HK-2 (cell line): Measurements from ENCODE around the gene PAFAH2.
A peak's percentile ranks its signal among the peaks of the same experiment; 100 is the strongest.
"Not testable (repeated sequence)": the region's sequence is repeated elsewhere in the genome, so short reads cannot be mapped to it uniquely, and the experiment has no call there.

ENCODE experiments used
- DNase-seq: peaks from one replicate; pipeline ENCODE4 v3.0.0-alpha.2; 2018; ENCODE audit not compliant: unreplicated experiment

PAFAH2 gene

GRCh38 chr1:26012864-26013263 lies 15.0 kb upstream of the PAFAH2 start:
- no peak for DNase-seq

DNA sequence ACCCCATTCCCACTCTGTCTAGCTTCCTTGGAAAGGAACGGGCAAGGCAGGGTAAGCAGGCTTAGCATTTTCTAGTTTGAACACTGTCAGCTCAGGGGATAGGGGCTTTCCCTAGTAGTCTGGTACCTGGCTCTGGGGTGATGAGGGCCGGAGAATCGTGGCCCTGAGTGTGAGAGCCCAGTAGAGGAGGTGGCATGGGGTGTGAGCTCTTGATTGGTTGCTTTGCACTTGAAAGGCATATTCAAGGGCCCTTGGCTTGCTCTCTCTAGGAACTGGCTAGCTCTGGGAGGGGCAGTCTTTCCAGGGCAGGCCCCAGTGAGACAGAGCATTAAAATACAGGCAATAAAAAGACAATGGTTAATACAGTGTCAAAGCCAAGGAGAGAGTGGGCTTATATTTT lies 13.0 kb upstream of the PAFAH2 start:
- DNase-seq, result no peak

- DNase-seq, result no peak
These were observed 12.1 kb upstream of the PAFAH2 start for GRCh38 chr1:26009796-26010447.

GRCh38 chr1:26006710-26007109 lies 8.8 kb upstream of the PAFAH2 start:
- DNase-seq, result no peak

- no peak for DNase-seq
These were observed 7.7 kb upstream of the PAFAH2 start for GRCh38 chr1:26005434-26006105.

GRCh38 chr1:26003756-26004155 lies 5.9 kb upstream of the PAFAH2 start:
- no peak for DNase-seq

GRCh38 chr1:26003262-26003661 lies 5.4 kb upstream of the PAFAH2 start:
- DNase-seq, result no peak

- no peak for DNase-seq
These were observed 1.4 kb upstream of the PAFAH2 start for GRCh38 chr1:25999041-25999800.

- DNase-seq, result no peak
These were observed 666 bp downstream of the PAFAH2 start for GRCh38 chr1:25996966-25997827.

DNA sequence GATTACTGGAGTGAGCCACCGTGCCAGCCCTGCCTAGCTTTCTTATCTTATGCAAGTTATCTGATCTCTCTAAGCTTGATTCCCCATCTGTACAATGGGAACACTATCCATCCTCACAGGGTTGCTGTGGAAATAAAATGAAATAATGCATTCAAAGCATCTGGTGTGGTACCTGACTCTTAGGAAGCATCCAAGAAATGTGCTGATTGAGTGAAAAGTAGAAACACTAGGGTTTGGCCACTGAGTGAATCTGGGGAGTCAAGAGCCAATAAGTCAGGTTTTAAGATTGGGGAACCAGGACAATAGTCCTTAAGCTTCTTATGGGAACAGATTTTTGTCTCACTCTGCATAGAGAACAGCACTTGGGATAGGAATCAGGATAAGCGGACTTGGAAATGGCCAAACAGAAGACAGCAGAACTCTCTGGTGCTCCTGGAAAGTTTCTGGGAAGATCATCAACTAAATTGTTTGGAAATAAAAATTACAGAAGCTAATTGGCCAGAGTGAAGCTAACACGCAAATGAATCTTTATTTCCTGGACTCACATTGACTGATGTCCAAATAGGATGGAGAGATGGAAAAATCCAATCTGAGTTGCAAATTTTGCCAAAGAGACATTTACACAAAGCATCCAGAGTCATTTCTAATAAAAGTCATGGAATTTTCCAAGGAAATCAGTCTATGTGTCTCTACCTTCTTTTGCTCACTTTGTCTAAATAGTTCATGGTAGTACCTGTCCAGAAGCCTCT lies 3.3 kb downstream of the PAFAH2 start:
- no peak for DNase-seq

DNA sequence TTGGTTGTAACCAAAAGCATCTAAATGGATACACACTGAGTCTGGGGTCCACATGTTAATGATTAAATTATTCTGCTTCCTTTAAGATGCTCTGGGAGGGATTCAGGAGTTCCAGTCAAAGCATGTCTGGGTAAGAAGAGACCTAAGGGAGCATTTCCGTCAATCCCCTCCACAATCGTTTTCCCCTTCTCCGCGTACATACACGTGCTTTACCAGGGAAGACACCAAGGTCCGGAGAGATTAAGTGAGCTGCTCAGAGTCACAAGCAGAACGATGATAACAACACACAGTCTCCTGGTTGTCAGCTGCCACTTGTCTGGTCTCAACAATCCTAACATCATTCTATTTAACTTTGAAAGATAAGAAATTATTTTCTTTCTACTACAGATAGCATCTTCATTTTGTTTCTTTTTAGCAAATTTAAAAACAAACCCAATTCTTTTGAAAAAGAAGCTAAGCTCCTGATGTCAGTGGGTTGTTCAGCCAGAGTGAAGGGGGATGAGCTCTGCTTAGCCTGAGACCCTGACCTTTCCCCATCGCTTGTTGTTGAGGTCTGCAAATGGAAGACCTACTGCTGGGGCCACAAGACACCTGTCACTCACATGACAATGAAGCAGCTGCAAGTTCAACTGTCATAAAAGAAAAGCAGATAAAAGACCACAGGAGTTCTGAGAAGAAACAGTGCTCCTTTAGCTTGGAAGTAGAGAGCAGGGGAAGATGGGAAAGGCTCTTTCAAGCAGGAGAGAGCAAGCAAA lies 4.5 kb downstream of the PAFAH2 start:
- DNase-seq, result no peak

GRCh38 chr1:25992689-25993171 lies 5.1 kb downstream of the PAFAH2 start:
- no peak for DNase-seq

GRCh38 chr1:25991937-25992688 lies 5.8 kb downstream of the PAFAH2 start:
- DNase-seq, result no peak

DNA sequence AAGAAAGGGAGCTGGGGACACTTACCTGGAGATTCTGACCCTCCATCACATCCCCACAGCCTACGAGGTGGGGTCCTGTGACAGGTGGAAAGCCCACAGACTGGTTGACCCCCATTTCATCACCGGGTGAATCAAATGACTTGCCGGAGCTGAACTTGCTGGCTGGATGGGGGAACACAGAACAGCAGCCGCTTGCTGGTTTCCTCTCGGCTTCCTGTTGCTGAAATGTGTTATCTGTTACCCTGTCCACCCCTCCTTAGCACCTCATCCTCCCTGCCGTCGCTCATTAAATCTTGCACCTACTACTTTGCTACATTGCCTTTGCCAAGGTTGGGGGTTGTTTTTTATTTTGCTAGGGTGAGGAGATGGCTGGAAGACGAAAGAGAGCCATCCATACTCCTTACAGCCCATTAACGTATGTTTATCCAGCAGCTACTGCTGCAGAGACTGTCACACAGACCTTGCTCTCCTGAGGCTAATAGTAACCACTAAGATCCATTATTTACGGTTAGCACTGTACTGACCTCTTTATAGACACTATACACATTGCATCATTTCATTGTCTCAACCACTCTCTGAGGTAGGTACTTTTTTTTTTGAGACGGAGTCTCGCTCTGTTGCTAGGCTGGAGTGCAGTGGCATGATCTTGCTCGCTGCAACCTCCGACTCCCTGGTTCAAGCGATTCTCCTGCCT lies 7.0 kb downstream of the PAFAH2 start:
- DNase-seq, result no peak

DNA sequence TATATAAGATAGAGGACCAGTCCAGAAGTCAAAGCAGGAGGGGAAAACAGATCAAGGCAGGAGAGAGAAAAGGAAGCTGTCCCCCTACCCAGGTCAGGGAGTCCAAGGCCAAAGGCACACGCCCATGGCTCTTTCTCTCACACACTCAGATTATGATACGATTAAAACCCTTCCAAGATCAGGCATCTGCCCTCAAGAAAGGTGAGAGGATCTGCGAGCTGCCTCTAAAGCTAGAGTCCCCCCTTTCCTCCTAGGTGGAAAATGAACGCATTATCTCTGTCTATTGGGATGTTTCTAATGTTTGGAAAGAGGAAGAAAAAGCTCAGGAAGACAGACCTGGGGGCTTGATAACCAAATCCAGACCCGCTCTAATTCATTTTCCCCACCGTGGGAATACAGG lies 7.6 kb downstream of the PAFAH2 start:
- DNase-seq, result no peak

- peak; percentile 6 for DNase-seq
These were observed 8.2 kb downstream of the PAFAH2 start for GRCh38 chr1:25989440-25990234.

- no peak for DNase-seq
These were observed 9.9 kb downstream of the PAFAH2 start for GRCh38 chr1:25987951-25988350.

- DNase-seq, result not testable (repeated sequence)
These were observed 11.1 kb downstream of the PAFAH2 start for GRCh38 chr1:25986773-25987172.
